ENCODE results near the gene NLRP6.
"Not testable (repeated sequence)": the region's sequence is repeated elsewhere in the genome, so short reads cannot be mapped to it uniquely, and the experiment has no call there.

NLRP6 gene

GRCh38 chr11:266676-267439, 11.3 kb upstream of the NLRP6 start:
- Histone ChIP-seq H2AFZ (ENCODE audit: low read depth, low read length) (no peak overlapping the region), H3K27me3 (ENCODE audit: insufficient read depth, low read length) (no peaks in the 10 kb centered on the region), H3K4me3 (ENCODE audit: low read length) (no peak overlapping the region), H3K4me1 (ENCODE audit: insufficient read depth, low read length) (no peaks in the 10 kb centered on the region), H3K9me3 (ENCODE audit: low read length) (peaks cover 3% of the 10 kb centered on the region), H3K36me3 (ENCODE audit: insufficient read depth, low read length) (no peaks in the 10 kb centered on the region)

GRCh38 chr11:267491-267994, 10.7 kb upstream of the NLRP6 start:
- Histone ChIP-seq H3K9me3 (ENCODE audit: low read length) (peaks cover 3% of the 10 kb centered on the region), H3K4me1 (ENCODE audit: insufficient read depth, low read length) (no peaks in the 10 kb centered on the region), H3K4me3 (ENCODE audit: low read length) (no peak overlapping the region), H2AFZ (ENCODE audit: low read depth, low read length) (no peak overlapping the region), H3K36me3 (ENCODE audit: insufficient read depth, low read length) (no peaks in the 10 kb centered on the region), H3K27me3 (ENCODE audit: insufficient read depth, low read length) (no peaks in the 10 kb centered on the region)

GRCh38 chr11:268716-269145, 9.5 kb upstream of the NLRP6 start:
- not testable (repeated sequence) for H2AFZ ChIP-seq (ENCODE audit: low read depth, low read length); H3K9me3 ChIP-seq (ENCODE audit: low read length); H3K4me1 ChIP-seq (ENCODE audit: insufficient read depth, low read length); H3K4me3 ChIP-seq (ENCODE audit: low read length); H3K27me3 ChIP-seq (ENCODE audit: insufficient read depth, low read length); H3K36me3 ChIP-seq (ENCODE audit: insufficient read depth, low read length)

GRCh38 chr11:269146-269890, 8.9 kb upstream of the NLRP6 start:
- no peak overlapping the region for H3K4me3 ChIP-seq (ENCODE audit: low read length)
- peaks cover 3% of the 10 kb centered on the region for H3K9me3 ChIP-seq (ENCODE audit: low read length)
- H3K36me3 ChIP-seq (ENCODE audit: insufficient read depth, low read length), result no peaks in the 10 kb centered on the region
- H3K4me1 ChIP-seq (ENCODE audit: insufficient read depth, low read length), result no peaks in the 10 kb centered on the region
- H3K27me3 ChIP-seq (ENCODE audit: insufficient read depth, low read length), result no peaks in the 10 kb centered on the region
- H2AFZ ChIP-seq (ENCODE audit: low read depth, low read length), result no peak overlapping the region

GRCh38 chr11:270451-271318, 7.5 kb upstream of the NLRP6 start:
- H3K4me3 ChIP-seq (ENCODE audit: low read length), result no peak overlapping the region
- H3K9me3 ChIP-seq (ENCODE audit: low read length), result peaks cover 3% of the 10 kb centered on the region
- H3K4me1 ChIP-seq (ENCODE audit: insufficient read depth, low read length), result no peaks in the 10 kb centered on the region
- H3K36me3 ChIP-seq (ENCODE audit: insufficient read depth, low read length), result no peaks in the 10 kb centered on the region
- no peaks in the 10 kb centered on the region for H3K27me3 ChIP-seq (ENCODE audit: insufficient read depth, low read length)
- H2AFZ ChIP-seq (ENCODE audit: low read depth, low read length), result no peak overlapping the region

GRCh38 chr11:271319-271715, 6.9 kb upstream of the NLRP6 start:
- no peak overlapping the region for H2AFZ ChIP-seq (ENCODE audit: low read depth, low read length)
- no peaks in the 10 kb centered on the region for H3K36me3 ChIP-seq (ENCODE audit: insufficient read depth, low read length)
- H3K4me3 ChIP-seq (ENCODE audit: low read length), result no peak overlapping the region
- H3K4me1 ChIP-seq (ENCODE audit: insufficient read depth, low read length), result no peaks in the 10 kb centered on the region
- H3K27me3 ChIP-seq (ENCODE audit: insufficient read depth, low read length), result no peaks in the 10 kb centered on the region
- H3K9me3 ChIP-seq (ENCODE audit: low read length), result peaks cover 3% of the 10 kb centered on the region

GRCh38 chr11:272195-272930, 5.8 kb upstream of the NLRP6 start:
- Histone ChIP-seq H2AFZ (ENCODE audit: low read depth, low read length) (no peak overlapping the region), H3K27me3 (ENCODE audit: insufficient read depth, low read length) (no peaks in the 10 kb centered on the region), H3K4me3 (ENCODE audit: low read length) (no peak overlapping the region), H3K9me3 (ENCODE audit: low read length) (peaks cover 4% of the 10 kb centered on the region), H3K36me3 (ENCODE audit: insufficient read depth, low read length) (no peaks in the 10 kb centered on the region), H3K4me1 (ENCODE audit: insufficient read depth, low read length) (peaks cover 1% of the 10 kb centered on the region)

GRCh38 chr11:272931-273198, 5.3 kb upstream of the NLRP6 start:
- peaks cover 4% of the 10 kb centered on the region for H3K9me3 ChIP-seq (ENCODE audit: low read length)
- no peak overlapping the region for H2AFZ ChIP-seq (ENCODE audit: low read depth, low read length)
- H3K4me1 ChIP-seq (ENCODE audit: insufficient read depth, low read length), result peaks cover 6% of the 10 kb centered on the region
- H3K4me3 ChIP-seq (ENCODE audit: low read length), result no peak overlapping the region
- no peaks in the 10 kb centered on the region for H3K27me3 ChIP-seq (ENCODE audit: insufficient read depth, low read length)
- H3K36me3 ChIP-seq (ENCODE audit: insufficient read depth, low read length), result no peaks in the 10 kb centered on the region

GRCh38 chr11:276219-276618, 2.0 kb upstream of the NLRP6 start:
- Histone ChIP-seq H3K4me1 (ENCODE audit: insufficient read depth, low read length) (peaks cover 10% of the 10 kb centered on the region), H2AFZ (ENCODE audit: low read depth, low read length) (no peak overlapping the region), H3K9me3 (ENCODE audit: low read length) (peaks cover 2% of the 10 kb centered on the region), H3K36me3 (ENCODE audit: insufficient read depth, low read length) (no peaks in the 10 kb centered on the region), H3K27me3 (ENCODE audit: insufficient read depth, low read length) (no peaks in the 10 kb centered on the region), H3K4me3 (ENCODE audit: low read length) (no peak overlapping the region)

- Histone ChIP-seq H3K27me3 (ENCODE audit: insufficient read depth, low read length) (no peaks in the 10 kb centered on the region), H2AFZ (ENCODE audit: low read depth, low read length) (no peak overlapping the region), H3K4me1 (ENCODE audit: insufficient read depth, low read length) (peaks cover 10% of the 10 kb centered on the region)
Observed at GRCh38 chr11:279040-279965, 1.1 kb downstream of the NLRP6 start.

GRCh38 chr11:279966-280705, 1.9 kb downstream of the NLRP6 start:
- Histone ChIP-seq H2AFZ (ENCODE audit: low read depth, low read length) (no peak overlapping the region), H3K27me3 (ENCODE audit: insufficient read depth, low read length) (no peaks in the 10 kb centered on the region), H3K4me3 (ENCODE audit: low read length) (no peak overlapping the region), H3K4me1 (ENCODE audit: insufficient read depth, low read length) (peaks cover 10% of the 10 kb centered on the region), H3K9me3 (ENCODE audit: low read length) (peaks cover 2% of the 10 kb centered on the region), H3K36me3 (ENCODE audit: insufficient read depth, low read length) (no peaks in the 10 kb centered on the region)

More at GRCh38 chr11:279040-279965, 1.1 kb downstream of the NLRP6 start:
- peaks cover 2% of the 10 kb centered on the region for H3K9me3 ChIP-seq (ENCODE audit: low read length)
- no peak overlapping the region for H3K4me3 ChIP-seq (ENCODE audit: low read length)
- no peaks in the 10 kb centered on the region for H3K36me3 ChIP-seq (ENCODE audit: insufficient read depth, low read length)

Data from neuron (in vitro differentiated cells).